Measurements from ENCODE around the gene ZBTB40. TPM values are rescaled to one million over a fixed set of nuclear protein-coding genes. Genes with fewer than 3 reads are reported as not detected.

Gene ZBTB40
- total and polyA plus RNA-seq, 10 donors: 4.4 to 40.2 (median 30.2) TPM

- TF ChIP-seq CTCF (IDR thresholded peaks at IDR 0.05 in 8 of 11, conservative IDR thresholded peaks at IDR 0.05 in 3 of 11) (no peak), POLR2AphosphoS5 (IDR thresholded peaks at IDR 0.05) (no peak), POLR2A (IDR thresholded peaks at IDR 0.05) (no peak)
- intact Hi-C loops (cut with DNase I; ENCODE audit: low total_unique reads): no loop called here
- Histone ChIP-seq H3K27me3 (replicated peaks in 1 of 7) (no peaks in the 10 kb centered on the region), H3K36me3 (no peaks in the 10 kb centered on the region), H3K9me3 (no peaks in the 10 kb centered on the region), H3K4me1 (no peaks in the 10 kb centered on the region), H3K4me3 (no peak overlapping the region), H3K27ac (no peak overlapping the region)
- DNase-seq: no peak
- 88 to 97% (median 92%) methylated on average over 4 of the region's 4 CpGs for WGBS, 5 donors
These were observed 24.9 kb upstream of the ZBTB40 start for GRCh38 chr1:22426781-22427180.

GRCh38 chr1:22428672-22429071 is 23.0 kb upstream of the ZBTB40 start:
- peak overlapping the region in 6 of 8 donors; percentile 14 to 60 (median 34) for H3K4me3 ChIP-seq
- WGBS, 5 donors: 23 to 54% (median 46%) methylated on average over 5 of the region's 5 CpGs

GRCh38 chr1:22431965-22432364 is 19.7 kb upstream of the ZBTB40 start:
- DNase-seq: no peak
- H3K9me3 ChIP-seq: no peaks in the 10 kb centered on the region
- no peak overlapping the region for H3K4me3 ChIP-seq
- H3K36me3 ChIP-seq: no peaks in the 10 kb centered on the region
- no peaks in the 10 kb centered on the region for H3K4me1 ChIP-seq
- H3K27me3 ChIP-seq (replicated peaks in 1 of 7): peaks cover 0 to 4% (median 0%) of the 10 kb centered on the region in 7 donors
- intact Hi-C loops (cut with DNase I; ENCODE audit: low total_unique reads): no loop called here
- TF ChIP-seq POLR2AphosphoS5 (IDR thresholded peaks at IDR 0.05) (no peak), POLR2A (IDR thresholded peaks at IDR 0.05) (no peak), CTCF (IDR thresholded peaks at IDR 0.05 in 8 of 11, conservative IDR thresholded peaks at IDR 0.05 in 3 of 11) (no peak)
- no peak overlapping the region for H3K27ac ChIP-seq

More at GRCh38 chr1:22428672-22429071, 23.0 kb upstream of the ZBTB40 start:
- H3K9me3 ChIP-seq: no peaks in the 10 kb centered on the region
- DNase-seq: no peak
- H3K4me1 ChIP-seq: no peaks in the 10 kb centered on the region
- no peak overlapping the region for H3K27ac ChIP-seq
- H3K27me3 ChIP-seq (replicated peaks in 1 of 7): peaks cover 0 to under 1% (median 0%) of the 10 kb centered on the region in 7 donors
- intact Hi-C loops (cut with DNase I; ENCODE audit: low total_unique reads): no loop called here
- H3K36me3 ChIP-seq: no peaks in the 10 kb centered on the region
- TF ChIP-seq POLR2AphosphoS5 (IDR thresholded peaks at IDR 0.05) (no peak), CTCF (IDR thresholded peaks at IDR 0.05 in 8 of 11, conservative IDR thresholded peaks at IDR 0.05 in 3 of 11) (no peak), POLR2A (IDR thresholded peaks at IDR 0.05) (no peak)

GRCh38 chr1:22434717-22435116 is 16.9 kb upstream of the ZBTB40 start:
- 76 to 87% (median 79%) methylated on average over 6 of the region's 6 CpGs for WGBS, 5 donors
- DNase-seq: no peak
- no peaks in the 10 kb centered on the region for H3K4me1 ChIP-seq
- peaks cover 0 to 4% (median 0%) of the 10 kb centered on the region in 7 donors for H3K27me3 ChIP-seq (replicated peaks in 1 of 7)
- H3K4me3 ChIP-seq: no peak overlapping the region
- no peak overlapping the region for H3K27ac ChIP-seq
- H3K36me3 ChIP-seq: no peaks in the 10 kb centered on the region
- intact Hi-C loops (cut with DNase I; ENCODE audit: low total_unique reads): no loop called here
- peaks cover 0 to 15% (median 10%) of the 10 kb centered on the region in 8 donors for H3K9me3 ChIP-seq
- no peak for TF ChIP-seq CTCF (IDR thresholded peaks at IDR 0.05 in 8 of 11, conservative IDR thresholded peaks at IDR 0.05 in 3 of 11)
- no peak for TF ChIP-seq POLR2AphosphoS5 (IDR thresholded peaks at IDR 0.05)
- no peak for TF ChIP-seq POLR2A (IDR thresholded peaks at IDR 0.05)

Measured in spleen (tissue), 11 donors.